Endothelial cell of umbilical vein (primary cell): ENCODE results near the gene GP9. TPM values are rescaled to one million over a fixed set of nuclear protein-coding genes. Genes with fewer than 3 reads are reported as not detected.

Source experiments
- BruUV-seq: library from RNA; stranded (reverse); fragments of 400-500 nt; replicated peaks from 2 replicates; lab custom pipeline; 2021; lab: Mats Ljungman, UMichigan
- CTCF ChIA-PET: fragments of 300-600, 350-600 bp; sonication (Branson Sonifier 250); formaldehyde crosslinking; loops from one replicate; lab custom pipeline; 2021; ENCODE audit warnings: antibody characterized with exemption, inconsistent platforms; lab: Charles Lee
- POLR2A ChIA-PET: fragments of 300-600, 350-600 bp; sonication (Branson Sonifier 250); formaldehyde crosslinking; loops from one replicate; lab custom pipeline; 2021; ENCODE audit warnings: antibody characterized with exemption, inconsistent platforms; lab: Charles Lee
- DNase-seq: peaks from one replicate; pipeline ENCODE4 v3.0.0-alpha.2; 2011; ENCODE audit warnings: low read depth, low spot score
- FAIRE-seq: peaks from 2 replicates; lab custom pipeline; 2011; peaks lifted over from hg19 to GRCh38; lab: Jason Lieb, UNC
- H2AFZ ChIP-seq: 2 replicates; pipeline ENCODE4 v1.6.0; 2012; ENCODE audit warnings: low read depth, low read length, control low read depth, inconsistent platforms
- H3K27ac ChIP-seq: 2 replicates; pipeline ENCODE4 v1.5.1; 2011; ENCODE audit warnings: low read depth, mild to moderate bottlenecking, control low read depth, low read length, moderate library complexity; ENCODE audit not compliant: insufficient read depth
- H3K27me3 ChIP-seq, 2 experiments: 2 replicates each; pipeline versions ENCODE4 v1.6.0 to v1.6.1; 2011; ENCODE audit warnings: low read length in 2 of 2, mixed read lengths in 1 of 2; ENCODE audit not compliant: control insufficient read depth in 2 of 2, insufficient read depth in 2 of 2
- H3K36me3 ChIP-seq, 2 experiments: 2 replicates in 1 of 2; 3 replicates in 1 of 2; pipeline ENCODE4 v1.5.1; 2011; ENCODE audit warnings: low read length in 2 of 2, mild to moderate bottlenecking in 1 of 2, moderate library complexity in 1 of 2; ENCODE audit not compliant: control insufficient read depth in 2 of 2, insufficient read depth in 2 of 2; ENCODE audit errors: extremely low read depth in 1 of 2
- H3K4me1 ChIP-seq: 3 replicates; pipeline ENCODE4 v1.5.1; 2011; ENCODE audit warnings: mild to moderate bottlenecking, low read length; ENCODE audit not compliant: control insufficient read depth, insufficient read depth; ENCODE audit errors: extremely low read depth
- H3K4me2 ChIP-seq: 2 replicates; pipeline ENCODE4 v1.6.1; 2011; ENCODE audit warnings: low read length, control low read depth, mixed read lengths; ENCODE audit not compliant: insufficient read depth
- H3K4me3 ChIP-seq, 3 experiments: fragments of 200-600 bp in 1 of 3; sonication (generic), shearing (Covaris generic) in 1 of 3; replicated peaks in 1 of 3; 2 replicates each; pipeline ENCODE4 v1.5.1; 2011 to 2016; ENCODE audit warnings: control low read depth in 3 of 3, low read length in 3 of 3, mild to moderate bottlenecking in 2 of 3, inconsistent platforms in 1 of 3, low read depth in 1 of 3, moderate library complexity in 1 of 3; ENCODE audit not compliant: insufficient read depth in 1 of 3
- H3K79me2 ChIP-seq: 2 replicates; pipeline ENCODE4 v1.6.0; 2012; ENCODE audit warnings: low read length, inconsistent platforms; ENCODE audit not compliant: control insufficient read depth, insufficient read depth
- H3K9ac ChIP-seq: replicated peaks from 2 replicates; pipeline ENCODE3; 2011; ENCODE audit warnings: low read length, control low read depth; ENCODE audit not compliant: insufficient read depth; ENCODE audit errors: extremely low read depth
- H3K9me1 ChIP-seq: replicated peaks from 3 replicates; pipeline ENCODE4 v1.6.0; 2011; ENCODE audit warnings: mild to moderate bottlenecking, low read length; ENCODE audit not compliant: control insufficient read depth, insufficient read depth; ENCODE audit errors: extremely low read depth
- H3K9me3 ChIP-seq: replicated peaks from 2 replicates; pipeline ENCODE4 v1.5.1; 2012; ENCODE audit warnings: low read length, inconsistent platforms; ENCODE audit not compliant: control insufficient read depth, insufficient read depth
- H4K20me1 ChIP-seq: replicated peaks from 2 replicates; pipeline ENCODE3; 2011; ENCODE audit warnings: mild to moderate bottlenecking, low read length; ENCODE audit not compliant: control insufficient read depth, insufficient read depth; ENCODE audit errors: extremely low read depth
- CTCF ChIP-seq, 2 donors: IDR thresholded peaks; 1 replicate in 1 of 2; 2 replicates in 1 of 2; pipeline ENCODE4 v1.5.1; 2011; ENCODE audit warnings: low read length in 2 of 2, mild to moderate bottlenecking in 2 of 2, moderate library complexity in 2 of 2, control low read depth in 1 of 2, inconsistent platforms in 1 of 2, low read depth in 1 of 2; ENCODE audit not compliant: insufficient read depth in 1 of 2; ENCODE audit errors: extremely low read depth in 1 of 2
- EZH2 ChIP-seq: IDR thresholded peaks from 2 replicates; pipeline ENCODE4 v1.6.1; 2012; ENCODE audit warnings: borderline replicate concordance, low read depth, mild to moderate bottlenecking, moderate library complexity, low read length, inconsistent platforms; ENCODE audit not compliant: severe bottlenecking
- FOS ChIP-seq: IDR thresholded peaks from 2 replicates; pipeline ENCODE4 v1.6.1; 2011; ENCODE audit warnings: mild to moderate bottlenecking, low read length, moderate library complexity, borderline replicate concordance; ENCODE audit not compliant: insufficient read depth
- GATA2 ChIP-seq: IDR thresholded peaks from 2 replicates; pipeline ENCODE4 v1.7.0; 2011; ENCODE audit warnings: low read depth, mild to moderate bottlenecking, moderate library complexity, mixed read lengths, low read length; ENCODE audit not compliant: insufficient read length, insufficient read depth
- JUN ChIP-seq: IDR thresholded peaks from 2 replicates; pipeline ENCODE4 v1.6.1; 2011; ENCODE audit warnings: borderline replicate concordance, low read depth; ENCODE audit not compliant: insufficient read length, insufficient read depth
- MAX ChIP-seq: IDR thresholded peaks from 2 replicates; pipeline ENCODE4 v1.6.1; 2011; ENCODE audit not compliant: insufficient read depth, insufficient read length
- MYC ChIP-seq: IDR thresholded peaks from one replicate; pipeline ENCODE4 v1.6.1; 2011; ENCODE audit warnings: mild to moderate bottlenecking, low read depth, low read length
- POLR2A ChIP-seq: IDR thresholded peaks from 2 replicates; pipeline ENCODE4 v1.6.1; 2012; ENCODE audit warnings: low read depth, mild to moderate bottlenecking, control low read depth, low read length
- POLR2AphosphoS5 ChIP-seq: IDR thresholded peaks from 2 replicates; pipeline ENCODE4 v1.6.1; 2012; ENCODE audit warnings: low read depth, mild to moderate bottlenecking, control low read depth, low read length, moderate library complexity; ENCODE audit not compliant: insufficient read depth
- dilution Hi-C: fragments of 300-500 bp; cut with MboI; formaldehyde crosslinking; loops from one replicate; pipeline ENCODE4 v1.15.0; 2019; ENCODE audit warnings: low sequenced_read_pairs; ENCODE audit not compliant: extremely low pct_ligation_motif_present
- intact Hi-C: fragments of 100-400 bp; cut with micrococcal nuclease; formaldehyde crosslinking; loops from one replicate; pipeline ENCODE4 v1.10.0; 2022
- polyA plus RNA-seq, 4 experiments: library from polyadenylated mRNA; depleted of rRNA in 3 of 4; stranded (reverse) in 3 of 4; unstranded in 1 of 4; fragments of >200 nt; gene quantifications; 2 replicates each; pipeline versions ENCODE4 v1.2.1 to v1.2.3, GENCODE V29; 2011 to 2012; ENCODE audit warnings: missing spikeins in 1 of 4
- total RNA-seq: library from RNA; stranded (reverse); gene quantifications from 2 replicates; pipeline ENCODE4 v1.2.3, GENCODE V29; 2021

Gene GP9
- total and polyA plus RNA-seq, 2 donors (not counting 3 experiments of a cell fraction or from before 2014, with no cell fraction given): not detected

GRCh38 chr3:129095285-129095684 is 34.7 kb downstream of the GP9 start:
- ChIA-PET POLR2A (no interaction called here), CTCF (interaction anchor here (1.3 to 2.1 kb wide), 2 partner anchors 42 to 125 kb away, joined by 8 to 9 read pairs; no protein-coding TSS in a partner anchor)
- H2AFZ ChIP-seq: no peak overlapping the region
- intact Hi-C loops (no loop called here), dilution Hi-C loops (no loop called here)
- H3K36me3 ChIP-seq: peaks cover 0 to 16% of the 10 kb centered on the region in 2 experiments
- DNase-seq: no peak
- H3K9ac ChIP-seq: no peak overlapping the region
- no peaks in the 10 kb centered on the region for H3K9me3 ChIP-seq
- no TSS peak for BruUV-seq
- H3K4me2 ChIP-seq: no peak overlapping the region
- H3K27me3 ChIP-seq: no peaks in the 10 kb centered on the region
- no peaks in the 10 kb centered on the region for H3K9me1 ChIP-seq
- no peaks in the 10 kb centered on the region for H3K4me1 ChIP-seq
- FAIRE-seq: no peak
- no peak overlapping the region for H3K27ac ChIP-seq
- no peak for TF ChIP-seq MYC
- no peak for TF ChIP-seq POLR2AphosphoS5
- no peak for TF ChIP-seq JUN
- TF ChIP-seq MAX: no peak
- no peak for TF ChIP-seq POLR2A
- TF ChIP-seq CTCF (IDR thresholded peaks at IDR 0.05; ENCODE audit: extremely low read depth in 1 of 2, insufficient read depth in 1 of 2, low read depth in 1 of 2, low read length in 2 of 2): no peak
- no peak for TF ChIP-seq EZH2
- no peak for TF ChIP-seq FOS
- no peak for TF ChIP-seq GATA2
- H4K20me1 ChIP-seq: peaks cover 5% of the 10 kb centered on the region
- H3K4me3 ChIP-seq: no peak overlapping the region
- H3K79me2 ChIP-seq: peaks cover 5% of the 10 kb centered on the region
